Uterus (tissue), 2 donors: Measurements from ENCODE around the gene C5.

ENCODE experiments used
- CTCF ChIP-seq, 4 experiments: fragments of 200-600 bp in 2 of 4; fragments of 450-650 bp in 2 of 4; sonication (generic) in 2 of 4; IDR thresholded peaks; one replicate each; pipeline ENCODE4 v1.5.1; 2016 to 2019; ENCODE audit warnings: antibody characterized with exemption in 4 of 4, mild to moderate bottlenecking in 2 of 4, moderate library complexity in 1 of 4
- POLR2A ChIP-seq, 2 donors: fragments of 450-650 bp; IDR thresholded peaks; one replicate each; pipeline ENCODE4 v1.6.1; 2016; ENCODE audit warnings: antibody characterized with exemption in 2 of 2, mild to moderate bottlenecking in 1 of 2, moderate library complexity in 1 of 2

GRCh38 chr9:120923620-120924328 lies 126.3 kb downstream of the C5 start:
- TF ChIP-seq CTCF (IDR thresholded peaks at IDR 0.05): no peak
- TF ChIP-seq POLR2A (IDR thresholded peaks at IDR 0.05): no peak
